ENCODE measurements around the gene FSIP2.

FSIP2 gene

GRCh38 chr2:185806783-185807182, 68.2 kb downstream of the FSIP2 start:
- H3K4me1 ChIP-seq (ENCODE audit: control insufficient read depth, insufficient read depth, low read length, poor library complexity, severe bottlenecking): no peaks in the 10 kb centered on the region
- no peak for DNase-seq
- no peaks in the 10 kb centered on the region for H3K36me3 ChIP-seq (ENCODE audit: control insufficient read depth, insufficient read depth, low read length)
- no peak overlapping the region for H3K27ac ChIP-seq (ENCODE audit: insufficient read depth, low read length, poor library complexity, severe bottlenecking)
- H3K9me3 ChIP-seq (ENCODE audit: control insufficient read depth, low read length): no peaks in the 10 kb centered on the region
- no peak overlapping the region for H3K4me3 ChIP-seq (ENCODE audit: insufficient read depth, low read depth, low read length, poor library complexity, severe bottlenecking)
- H3K27me3 ChIP-seq (replicated peaks; ENCODE audit: control insufficient read depth, insufficient read depth, low read length, poor library complexity, severe bottlenecking): no peaks in the 10 kb centered on the region

- H3K4me1 ChIP-seq (ENCODE audit: control insufficient read depth, insufficient read depth, low read length, poor library complexity, severe bottlenecking): no peaks in the 10 kb centered on the region
- no peaks in the 10 kb centered on the region for H3K36me3 ChIP-seq (ENCODE audit: control insufficient read depth, insufficient read depth, low read length)
These were observed 68.7 kb downstream of the FSIP2 start for GRCh38 chr2:185807351-185807750.

GRCh38 chr2:185811580-185811979, 73.0 kb downstream of the FSIP2 start:
- H3K36me3 ChIP-seq (ENCODE audit: control insufficient read depth, insufficient read depth, low read length): no peaks in the 10 kb centered on the region
- H3K27me3 ChIP-seq (replicated peaks; ENCODE audit: control insufficient read depth, insufficient read depth, low read length, poor library complexity, severe bottlenecking): no peaks in the 10 kb centered on the region
- H3K9me3 ChIP-seq (ENCODE audit: control insufficient read depth, low read length): no peaks in the 10 kb centered on the region
- no peak overlapping the region for H3K4me3 ChIP-seq (ENCODE audit: insufficient read depth, low read depth, low read length, poor library complexity, severe bottlenecking)
- H3K4me1 ChIP-seq (ENCODE audit: control insufficient read depth, insufficient read depth, low read length, poor library complexity, severe bottlenecking): no peaks in the 10 kb centered on the region
- DNase-seq: no peak
- H3K27ac ChIP-seq (ENCODE audit: insufficient read depth, low read length, poor library complexity, severe bottlenecking): no peak overlapping the region

More at GRCh38 chr2:185807351-185807750, 68.7 kb downstream of the FSIP2 start:
- no peak overlapping the region for H3K4me3 ChIP-seq (ENCODE audit: insufficient read depth, low read depth, low read length, poor library complexity, severe bottlenecking)
- H3K9me3 ChIP-seq (ENCODE audit: control insufficient read depth, low read length): no peaks in the 10 kb centered on the region
- no peak for DNase-seq
- H3K27me3 ChIP-seq (replicated peaks; ENCODE audit: control insufficient read depth, insufficient read depth, low read length, poor library complexity, severe bottlenecking): no peaks in the 10 kb centered on the region
- no peak overlapping the region for H3K27ac ChIP-seq (ENCODE audit: insufficient read depth, low read length, poor library complexity, severe bottlenecking)

- no peaks in the 10 kb centered on the region for H3K27me3 ChIP-seq (replicated peaks; ENCODE audit: control insufficient read depth, insufficient read depth, low read length, poor library complexity, severe bottlenecking)
- no peak for DNase-seq
- no peaks in the 10 kb centered on the region for H3K36me3 ChIP-seq (ENCODE audit: control insufficient read depth, insufficient read depth, low read length)
- no peaks in the 10 kb centered on the region for H3K9me3 ChIP-seq (ENCODE audit: control insufficient read depth, low read length)
- H3K4me3 ChIP-seq (ENCODE audit: insufficient read depth, low read depth, low read length, poor library complexity, severe bottlenecking): no peak overlapping the region
- H3K4me1 ChIP-seq (ENCODE audit: control insufficient read depth, insufficient read depth, low read length, poor library complexity, severe bottlenecking): no peaks in the 10 kb centered on the region
- no peak overlapping the region for H3K27ac ChIP-seq (ENCODE audit: insufficient read depth, low read length, poor library complexity, severe bottlenecking)
These were observed 75.1 kb downstream of the FSIP2 start for GRCh38 chr2:185813707-185814106.

- H3K9me3 ChIP-seq (ENCODE audit: control insufficient read depth, low read length): no peaks in the 10 kb centered on the region
- H3K27ac ChIP-seq (ENCODE audit: insufficient read depth, low read length, poor library complexity, severe bottlenecking): no peak overlapping the region
- H3K4me3 ChIP-seq (ENCODE audit: insufficient read depth, low read depth, low read length, poor library complexity, severe bottlenecking): no peak overlapping the region
- no peaks in the 10 kb centered on the region for H3K27me3 ChIP-seq (replicated peaks; ENCODE audit: control insufficient read depth, insufficient read depth, low read length, poor library complexity, severe bottlenecking)
- no peaks in the 10 kb centered on the region for H3K4me1 ChIP-seq (ENCODE audit: control insufficient read depth, insufficient read depth, low read length, poor library complexity, severe bottlenecking)
- no peak for DNase-seq
- H3K36me3 ChIP-seq (ENCODE audit: control insufficient read depth, insufficient read depth, low read length): no peaks in the 10 kb centered on the region
These were observed 79.4 kb downstream of the FSIP2 start for GRCh38 chr2:185817991-185818390.

- Histone ChIP-seq H3K36me3 (ENCODE audit: control insufficient read depth, insufficient read depth, low read length) (no peaks in the 10 kb centered on the region), H3K9me3 (ENCODE audit: control insufficient read depth, low read length) (no peaks in the 10 kb centered on the region), H3K27me3 (replicated peaks; ENCODE audit: control insufficient read depth, insufficient read depth, low read length, poor library complexity, severe bottlenecking) (no peaks in the 10 kb centered on the region), H3K27ac (ENCODE audit: insufficient read depth, low read length, poor library complexity, severe bottlenecking) (no peak overlapping the region), H3K4me3 (ENCODE audit: insufficient read depth, low read depth, low read length, poor library complexity, severe bottlenecking) (no peak overlapping the region), H3K4me1 (ENCODE audit: control insufficient read depth, insufficient read depth, low read length, poor library complexity, severe bottlenecking) (no peaks in the 10 kb centered on the region)
- DNase-seq: no peak
These were observed 82.9 kb downstream of the FSIP2 start for GRCh38 chr2:185821467-185821866.

DNA sequence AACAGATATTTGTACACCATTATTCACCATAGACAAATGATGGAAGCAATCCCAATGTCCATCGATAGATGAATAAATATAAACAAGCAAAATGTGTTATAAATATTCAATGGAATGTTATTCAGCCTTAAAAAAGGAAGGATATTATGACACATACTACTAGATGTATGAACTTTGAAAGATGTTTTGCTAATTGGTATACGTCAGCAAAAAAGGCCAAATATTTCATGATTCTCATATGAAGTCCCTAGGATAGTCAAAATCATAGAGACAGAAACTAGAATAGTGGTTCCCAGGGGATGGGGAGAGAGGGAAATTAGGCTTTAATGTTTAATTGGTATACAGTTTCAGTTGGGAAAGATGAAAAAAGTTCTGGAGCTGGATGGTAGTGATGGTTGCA, 85.2 kb downstream of the FSIP2 start:
- Histone ChIP-seq H3K36me3 (ENCODE audit: control insufficient read depth, insufficient read depth, low read length) (no peaks in the 10 kb centered on the region), H3K4me3 (ENCODE audit: insufficient read depth, low read depth, low read length, poor library complexity, severe bottlenecking) (no peak overlapping the region), H3K27ac (ENCODE audit: insufficient read depth, low read length, poor library complexity, severe bottlenecking) (no peak overlapping the region), H3K27me3 (replicated peaks; ENCODE audit: control insufficient read depth, insufficient read depth, low read length, poor library complexity, severe bottlenecking) (no peaks in the 10 kb centered on the region), H3K9me3 (ENCODE audit: control insufficient read depth, low read length) (no peaks in the 10 kb centered on the region), H3K4me1 (ENCODE audit: control insufficient read depth, insufficient read depth, low read length, poor library complexity, severe bottlenecking) (no peaks in the 10 kb centered on the region)
- DNase-seq: no peak

DNA sequence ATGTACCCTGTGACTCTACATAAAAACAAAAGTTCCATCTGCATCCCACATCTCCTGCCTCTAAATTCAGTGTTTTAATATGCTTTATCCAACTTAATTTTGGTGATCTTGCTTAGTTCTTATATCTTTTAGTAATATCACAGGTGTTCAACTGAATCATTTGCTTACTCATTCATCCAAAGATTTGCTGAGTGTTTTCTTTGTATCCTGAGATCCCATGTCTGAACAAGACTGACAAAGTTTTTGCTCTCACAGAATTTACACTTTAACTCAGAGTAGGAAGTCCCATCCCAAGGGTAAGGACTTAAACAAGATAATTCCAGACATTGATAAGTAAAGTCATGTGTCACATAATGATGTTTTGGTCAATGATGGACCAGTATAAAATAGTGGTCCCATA, 87.0 kb downstream of the FSIP2 start:
- Histone ChIP-seq H3K9me3 (ENCODE audit: control insufficient read depth, low read length) (no peaks in the 10 kb centered on the region), H3K4me3 (ENCODE audit: insufficient read depth, low read depth, low read length, poor library complexity, severe bottlenecking) (no peak overlapping the region), H3K27me3 (replicated peaks; ENCODE audit: control insufficient read depth, insufficient read depth, low read length, poor library complexity, severe bottlenecking) (no peaks in the 10 kb centered on the region), H3K36me3 (ENCODE audit: control insufficient read depth, insufficient read depth, low read length) (no peaks in the 10 kb centered on the region), H3K27ac (ENCODE audit: insufficient read depth, low read length, poor library complexity, severe bottlenecking) (no peak overlapping the region), H3K4me1 (ENCODE audit: control insufficient read depth, insufficient read depth, low read length, poor library complexity, severe bottlenecking) (no peaks in the 10 kb centered on the region)
- no peak for DNase-seq

- Histone ChIP-seq H3K4me3 (ENCODE audit: insufficient read depth, low read depth, low read length, poor library complexity, severe bottlenecking) (no peak overlapping the region), H3K4me1 (ENCODE audit: control insufficient read depth, insufficient read depth, low read length, poor library complexity, severe bottlenecking) (no peaks in the 10 kb centered on the region), H3K9me3 (ENCODE audit: control insufficient read depth, low read length) (no peaks in the 10 kb centered on the region), H3K27me3 (replicated peaks; ENCODE audit: control insufficient read depth, insufficient read depth, low read length, poor library complexity, severe bottlenecking) (no peaks in the 10 kb centered on the region), H3K36me3 (ENCODE audit: control insufficient read depth, insufficient read depth, low read length) (no peaks in the 10 kb centered on the region), H3K27ac (ENCODE audit: insufficient read depth, low read length, poor library complexity, severe bottlenecking) (no peak overlapping the region)
- DNase-seq: no peak
These were observed 89.7 kb downstream of the FSIP2 start for GRCh38 chr2:185828326-185828725.

- H3K4me3 ChIP-seq (ENCODE audit: insufficient read depth, low read depth, low read length, poor library complexity, severe bottlenecking): no peak overlapping the region
- DNase-seq: no peak
- no peak overlapping the region for H3K27ac ChIP-seq (ENCODE audit: insufficient read depth, low read length, poor library complexity, severe bottlenecking)
- no peaks in the 10 kb centered on the region for H3K4me1 ChIP-seq (ENCODE audit: control insufficient read depth, insufficient read depth, low read length, poor library complexity, severe bottlenecking)
- no peaks in the 10 kb centered on the region for H3K27me3 ChIP-seq (replicated peaks; ENCODE audit: control insufficient read depth, insufficient read depth, low read length, poor library complexity, severe bottlenecking)
- H3K36me3 ChIP-seq (ENCODE audit: control insufficient read depth, insufficient read depth, low read length): no peaks in the 10 kb centered on the region
- H3K9me3 ChIP-seq (ENCODE audit: control insufficient read depth, low read length): peaks cover 4% of the 10 kb centered on the region
These were observed 95.3 kb downstream of the FSIP2 start for GRCh38 chr2:185833864-185834263.

DNA sequence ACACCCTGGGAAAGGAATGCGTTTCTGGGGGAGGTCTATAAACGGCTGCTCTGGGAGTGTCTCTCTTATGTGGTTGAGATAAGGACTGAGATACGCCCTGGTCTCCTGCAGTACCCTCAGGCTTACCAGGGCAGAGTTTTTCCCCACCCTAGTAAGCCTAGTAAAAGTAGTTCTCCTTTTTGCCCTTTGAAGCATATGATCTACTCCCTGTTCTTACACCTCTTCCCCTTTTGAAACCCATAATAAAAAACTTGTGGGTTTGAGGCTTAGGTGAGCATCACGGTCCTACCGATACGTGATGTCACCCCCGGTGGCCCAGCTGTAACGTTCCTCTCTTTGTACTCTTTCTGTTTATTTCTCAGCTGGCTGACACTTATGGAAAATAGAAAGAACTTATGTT, 97.4 kb downstream of the FSIP2 start:
- Histone ChIP-seq H3K4me1 (ENCODE audit: control insufficient read depth, insufficient read depth, low read length, poor library complexity, severe bottlenecking) (no peaks in the 10 kb centered on the region), H3K36me3 (ENCODE audit: control insufficient read depth, insufficient read depth, low read length) (no peaks in the 10 kb centered on the region), H3K27ac (ENCODE audit: insufficient read depth, low read length, poor library complexity, severe bottlenecking) (no peak overlapping the region), H3K4me3 (ENCODE audit: insufficient read depth, low read depth, low read length, poor library complexity, severe bottlenecking) (no peak overlapping the region), H3K27me3 (replicated peaks; ENCODE audit: control insufficient read depth, insufficient read depth, low read length, poor library complexity, severe bottlenecking) (no peaks in the 10 kb centered on the region), H3K9me3 (ENCODE audit: control insufficient read depth, low read length) (peaks cover 4% of the 10 kb centered on the region)
- DNase-seq: no peak

Data from effector memory CD4-positive, alpha-beta T cell (primary cell).